AG09319 (cell line): ENCODE results near the gene GDPD1.

Source experiments
- DNase-seq: peaks from one replicate; pipeline ENCODE4 v3.0.0-alpha.2; 2010; ENCODE audit warnings: low read depth; ENCODE audit errors: extremely low read depth
- CTCF ChIP-seq: IDR thresholded peaks from 2 replicates; pipeline ENCODE4 v1.5.1; 2011; ENCODE audit warnings: low read depth, mild to moderate bottlenecking, inconsistent platforms, low read length, moderate library complexity

GDPD1 gene

DNA sequence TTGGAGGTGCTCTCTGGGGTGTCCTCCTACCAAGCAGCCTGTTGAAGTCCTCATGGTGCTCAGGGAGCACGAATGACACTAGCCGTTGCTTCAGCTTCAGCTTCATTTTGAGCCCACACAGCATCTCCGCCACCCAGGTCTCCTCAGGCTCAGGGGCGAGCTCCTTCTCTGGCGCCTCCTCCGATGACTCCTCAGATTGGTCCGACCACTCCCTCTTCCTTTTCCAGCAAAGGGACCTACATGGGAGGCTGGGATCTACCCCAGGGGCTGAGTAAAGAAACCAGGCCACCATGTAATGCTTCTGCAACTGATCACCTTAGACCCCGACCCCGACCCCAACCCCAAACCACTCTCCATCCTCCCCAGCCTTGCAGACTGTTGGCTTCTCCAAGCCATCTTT is 38.8 kb upstream of the GDPD1 start:
- DNase-seq: no peak
- TF ChIP-seq CTCF: no peak

GRCh38 chr17:59185997-59186396 is 34.3 kb upstream of the GDPD1 start:
- no peak for TF ChIP-seq CTCF
- no peak for DNase-seq

DNA sequence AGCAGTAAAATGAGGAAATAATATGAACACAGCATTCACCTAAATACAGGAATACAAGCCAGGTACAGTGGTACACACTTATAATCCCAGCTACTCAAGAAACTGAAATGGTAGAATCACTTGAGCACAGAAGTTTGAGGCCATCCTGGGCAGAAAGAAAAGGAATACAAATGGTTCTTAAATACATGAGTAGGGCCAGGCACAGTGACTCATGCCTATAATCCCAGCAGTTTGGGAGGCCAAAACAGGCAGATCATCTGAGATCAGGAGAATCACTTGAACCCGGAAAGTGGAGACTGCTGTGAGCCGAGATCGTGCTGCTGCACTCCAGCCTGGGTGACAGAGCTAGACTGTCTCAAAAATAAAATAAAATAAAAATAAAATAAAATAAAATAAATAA is 33.5 kb upstream of the GDPD1 start:
- TF ChIP-seq CTCF: no peak

DNA sequence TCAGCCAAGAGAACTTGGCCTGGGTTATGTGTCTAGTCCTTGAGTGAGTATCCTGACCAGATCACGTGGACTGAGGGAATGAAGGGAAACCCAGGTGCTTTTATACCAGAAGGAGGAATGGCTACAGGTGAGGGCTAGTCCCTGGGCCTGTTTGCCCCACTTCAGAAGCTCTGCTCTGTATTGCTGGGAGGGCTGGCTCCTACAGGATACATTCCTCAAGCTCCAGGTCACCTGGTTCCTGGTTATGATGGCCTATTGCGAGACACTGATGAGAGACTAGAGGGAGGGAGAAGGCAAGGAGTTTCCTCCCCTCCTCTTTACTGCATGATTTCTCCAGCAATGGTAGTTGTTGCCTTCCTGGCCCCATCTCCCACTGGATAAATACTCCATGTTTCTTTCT is 29.5 kb upstream of the GDPD1 start:
- DNase-seq: no peak
- TF ChIP-seq CTCF: no peak

More for the DNA sequence above, 33.5 kb upstream of the GDPD1 start:
- DNase-seq: no peak

DNA sequence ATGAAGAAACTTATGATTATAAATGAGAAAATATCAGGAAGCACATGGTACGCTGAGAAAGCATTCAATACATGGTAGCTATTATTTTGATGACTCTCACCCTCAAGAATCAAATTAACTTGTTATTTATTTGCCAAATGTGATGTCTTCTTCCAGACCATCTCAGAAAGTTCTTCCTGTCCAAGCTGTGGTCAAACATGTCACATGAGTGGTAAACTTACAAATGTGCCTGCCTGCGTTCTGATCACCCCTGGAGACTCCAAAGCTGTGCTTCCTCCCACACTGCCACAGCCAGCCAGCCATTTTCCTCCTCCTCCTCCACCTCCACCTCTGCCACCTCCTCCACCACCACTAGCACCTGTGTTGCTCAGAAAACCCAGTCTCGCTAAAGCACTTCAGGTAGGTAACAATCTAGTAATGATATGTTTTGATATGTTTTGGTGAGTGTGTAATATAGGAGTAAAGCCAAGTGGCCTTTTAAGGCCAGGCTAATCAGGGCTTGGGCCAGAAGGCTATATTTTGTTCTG is 26.9 kb upstream of the GDPD1 start:
- no peak for TF ChIP-seq CTCF
- DNase-seq: no peak

DNA sequence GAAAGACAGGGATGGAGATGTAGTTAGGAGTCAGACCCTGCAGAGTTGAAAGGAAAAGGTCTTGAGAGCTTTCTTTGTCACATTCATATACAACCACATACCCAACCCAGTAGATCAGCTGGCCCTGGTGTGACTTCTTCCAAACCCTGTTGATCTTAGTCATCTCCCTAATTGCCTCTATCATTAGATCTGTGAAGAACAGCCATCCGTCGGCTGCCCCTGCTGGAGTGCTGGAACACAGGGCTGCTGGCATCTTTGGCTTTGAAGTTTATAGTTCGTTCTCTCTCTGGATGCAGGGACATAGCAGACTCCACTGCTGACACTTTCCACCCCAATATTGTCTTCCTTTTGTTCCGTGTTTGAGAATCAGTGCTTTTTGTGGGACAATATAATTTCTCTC is 20.9 kb upstream of the GDPD1 start:
- no peak for TF ChIP-seq CTCF
- DNase-seq: no peak

DNA sequence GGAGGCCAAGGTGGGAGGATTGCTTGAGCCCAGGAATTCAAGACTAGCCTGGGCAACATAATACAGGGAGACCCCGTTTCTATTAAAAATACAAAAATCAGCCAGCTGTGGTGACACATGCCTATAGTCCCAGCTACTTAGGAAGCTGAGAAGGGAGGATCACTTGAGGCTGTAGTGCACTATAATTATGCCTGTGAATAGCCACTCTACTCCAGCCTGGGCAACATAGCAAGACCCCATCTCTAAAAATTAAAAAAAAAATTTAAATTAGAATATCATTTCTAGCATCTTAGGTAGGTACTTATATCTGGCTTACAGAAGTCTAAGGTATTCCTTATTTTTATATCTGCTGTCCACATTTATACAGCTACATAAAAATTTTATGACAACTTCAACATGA is 18.0 kb upstream of the GDPD1 start:
- no peak for TF ChIP-seq CTCF
- DNase-seq: no peak

GRCh38 chr17:59219370-59219769 is 941 bp upstream of the GDPD1 start:
- DNase-seq: no peak
- TF ChIP-seq CTCF: no peak
